Measurements from ENCODE around the gene TUBGCP4. TPM values are rescaled to one million over a fixed set of nuclear protein-coding genes. Genes with fewer than 3 reads are reported as not detected.

Gene TUBGCP4
- total RNA-seq, 1 experiment from 2014 or later, result 31.9 TPM

DNA sequence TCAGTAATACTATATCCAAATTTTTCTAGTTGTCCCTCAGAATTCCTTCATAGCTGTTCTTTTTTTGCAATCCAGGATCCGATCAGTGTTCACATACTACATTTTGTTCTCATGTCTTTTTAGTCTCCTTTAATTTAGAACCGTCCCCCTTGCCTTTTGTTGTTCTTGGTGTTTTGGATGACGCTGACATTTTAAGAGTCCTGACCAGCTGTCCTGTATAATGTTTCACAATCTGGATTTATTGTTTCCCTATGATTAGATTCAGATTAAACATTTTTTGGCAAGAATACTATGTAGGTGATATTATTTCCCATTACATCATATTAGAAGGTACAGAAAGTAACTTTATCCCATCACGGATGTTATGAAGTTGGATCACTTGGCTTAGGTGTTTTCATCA is 11.4 kb downstream of the TUBGCP4 start:
- DNase-seq (ENCODE audit: low read depth, low spot score), result no peak
- CTCF ChIA-PET, result no interaction called here

DNA sequence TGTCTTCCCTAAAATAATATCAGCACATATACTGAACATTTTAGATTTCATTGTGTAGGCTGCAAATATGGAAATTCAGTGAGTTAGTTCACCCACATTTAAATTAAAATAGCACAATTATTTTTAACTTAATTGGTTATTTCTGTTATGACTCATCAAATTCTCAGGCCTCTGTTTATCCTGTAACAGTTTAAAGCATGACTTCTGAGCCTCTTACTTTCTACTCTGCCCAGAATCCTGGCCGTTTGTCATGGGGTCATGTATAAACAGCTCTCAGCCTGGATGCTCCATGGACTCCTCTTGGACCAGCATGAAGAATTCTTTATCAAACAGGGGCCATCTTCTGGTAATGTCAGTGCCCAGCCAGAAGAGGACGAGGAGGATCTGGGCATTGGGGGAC is 12.2 kb downstream of the TUBGCP4 start:
- H3K27ac ChIP-seq (ENCODE audit: low read length), result no peak overlapping the region
- no peaks in the 10 kb centered on the region for H3K4me1 ChIP-seq (ENCODE audit: control insufficient read depth, insufficient read depth, low read length)
- ChIA-PET CTCF (no interaction called here), POLR2A (interaction anchor here (0.7 kb wide), 1 partner anchor 44 kb away, joined by 5 read pairs; no protein-coding TSS in a partner anchor)
- TF ChIP-seq, protein P1, sequence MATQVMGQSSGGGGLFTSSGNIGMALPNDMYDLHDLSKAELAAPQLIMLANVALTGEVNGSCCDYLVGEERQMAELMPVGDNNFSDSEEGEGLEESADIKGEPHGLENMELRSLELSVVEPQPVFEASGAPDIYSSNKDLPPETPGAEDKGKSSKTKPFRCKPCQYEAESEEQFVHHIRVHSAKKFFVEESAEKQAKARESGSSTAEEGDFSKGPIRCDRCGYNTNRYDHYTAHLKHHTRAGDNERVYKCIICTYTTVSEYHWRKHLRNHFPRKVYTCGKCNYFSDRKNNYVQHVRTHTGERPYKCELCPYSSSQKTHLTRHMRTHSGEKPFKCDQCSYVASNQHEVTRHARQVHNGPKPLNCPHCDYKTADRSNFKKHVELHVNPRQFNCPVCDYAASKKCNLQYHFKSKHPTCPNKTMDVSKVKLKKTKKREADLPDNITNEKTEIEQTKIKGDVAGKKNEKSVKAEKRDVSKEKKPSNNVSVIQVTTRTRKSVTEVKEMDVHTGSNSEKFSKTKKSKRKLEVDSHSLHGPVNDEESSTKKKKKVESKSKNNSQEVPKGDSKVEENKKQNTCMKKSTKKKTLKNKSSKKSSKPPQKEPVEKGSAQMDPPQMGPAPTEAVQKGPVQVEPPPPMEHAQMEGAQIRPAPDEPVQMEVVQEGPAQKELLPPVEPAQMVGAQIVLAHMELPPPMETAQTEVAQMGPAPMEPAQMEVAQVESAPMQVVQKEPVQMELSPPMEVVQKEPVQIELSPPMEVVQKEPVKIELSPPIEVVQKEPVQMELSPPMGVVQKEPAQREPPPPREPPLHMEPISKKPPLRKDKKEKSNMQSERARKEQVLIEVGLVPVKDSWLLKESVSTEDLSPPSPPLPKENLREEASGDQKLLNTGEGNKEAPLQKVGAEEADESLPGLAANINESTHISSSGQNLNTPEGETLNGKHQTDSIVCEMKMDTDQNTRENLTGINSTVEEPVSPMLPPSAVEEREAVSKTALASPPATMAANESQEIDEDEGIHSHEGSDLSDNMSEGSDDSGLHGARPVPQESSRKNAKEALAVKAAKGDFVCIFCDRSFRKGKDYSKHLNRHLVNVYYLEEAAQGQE (IDR thresholded peaks at IDR 0.05; ENCODE audit: insufficient read depth in 1 of 2, low read depth in 2 of 2, low read length in 1 of 2), result no peak
- TF ChIP-seq POLR2AphosphoS5 (IDR thresholded peaks at IDR 0.05; ENCODE audit: low read depth, low read length) (no peak), TCF7L2 (IDR thresholded peaks at IDR 0.05; ENCODE audit: low read depth, low read length) (no peak), SIN3A (IDR thresholded peaks at IDR 0.05; ENCODE audit: borderline replicate concordance, insufficient read depth, low read depth, low read length) (no peak)
- peaks cover 20% of the 10 kb centered on the region for H3K36me3 ChIP-seq (ENCODE audit: control insufficient read depth, insufficient read depth, low read length)
- intact Hi-C loops (cut with micrococcal nuclease; ENCODE audit: unreplicated experiment), result no loop called here
- in situ Hi-C loops (cut with HindIII; ENCODE audit: low pct_unique_long_range_greater_than_20kb, low sequenced_read_pairs), result no loop called here
- no TSS peak for BruUV-seq (replicated peaks)
- ATAC-seq (no peak), DNase-seq (ENCODE audit: low read depth, low spot score) (no peak)
- no peaks in the 10 kb centered on the region for H3K27me3 ChIP-seq (ENCODE audit: control insufficient read depth, insufficient read depth, low read length)
- no peaks in the 10 kb centered on the region for H3K9me3 ChIP-seq (ENCODE audit: control insufficient read depth, insufficient read depth, low read depth, low read length)
- no peak overlapping the region for H3K4me3 ChIP-seq (ENCODE audit: low read depth in 2 of 2, low read length in 2 of 2)

More for the DNA sequence above, 11.4 kb downstream of the TUBGCP4 start:
- Histone ChIP-seq H3K4me1 (ENCODE audit: control insufficient read depth, insufficient read depth, low read length) (no peaks in the 10 kb centered on the region), H3K4me3 (ENCODE audit: low read depth in 2 of 2, low read length in 2 of 2) (no peak overlapping the region), H3K9me3 (ENCODE audit: control insufficient read depth, insufficient read depth, low read depth, low read length) (no peaks in the 10 kb centered on the region), H3K27ac (ENCODE audit: low read length) (no peak overlapping the region), H3K27me3 (ENCODE audit: control insufficient read depth, insufficient read depth, low read length) (no peaks in the 10 kb centered on the region), H3K36me3 (ENCODE audit: control insufficient read depth, insufficient read depth, low read length) (peaks cover 26% of the 10 kb centered on the region)
- BruUV-seq (replicated peaks), result no TSS peak
- no peak for TF ChIP-seq POLR2AphosphoS5 (IDR thresholded peaks at IDR 0.05; ENCODE audit: low read depth, low read length)
- no peak for TF ChIP-seq TCF7L2 (IDR thresholded peaks at IDR 0.05; ENCODE audit: low read depth, low read length)
- TF ChIP-seq, protein P1 (IDR thresholded peaks at IDR 0.05; ENCODE audit: insufficient read depth in 1 of 2, low read depth in 2 of 2, low read length in 1 of 2), result no peak
- no peak for TF ChIP-seq SIN3A (IDR thresholded peaks at IDR 0.05; ENCODE audit: borderline replicate concordance, insufficient read depth, low read depth, low read length)
- TF ChIP-seq, protein P2, sequence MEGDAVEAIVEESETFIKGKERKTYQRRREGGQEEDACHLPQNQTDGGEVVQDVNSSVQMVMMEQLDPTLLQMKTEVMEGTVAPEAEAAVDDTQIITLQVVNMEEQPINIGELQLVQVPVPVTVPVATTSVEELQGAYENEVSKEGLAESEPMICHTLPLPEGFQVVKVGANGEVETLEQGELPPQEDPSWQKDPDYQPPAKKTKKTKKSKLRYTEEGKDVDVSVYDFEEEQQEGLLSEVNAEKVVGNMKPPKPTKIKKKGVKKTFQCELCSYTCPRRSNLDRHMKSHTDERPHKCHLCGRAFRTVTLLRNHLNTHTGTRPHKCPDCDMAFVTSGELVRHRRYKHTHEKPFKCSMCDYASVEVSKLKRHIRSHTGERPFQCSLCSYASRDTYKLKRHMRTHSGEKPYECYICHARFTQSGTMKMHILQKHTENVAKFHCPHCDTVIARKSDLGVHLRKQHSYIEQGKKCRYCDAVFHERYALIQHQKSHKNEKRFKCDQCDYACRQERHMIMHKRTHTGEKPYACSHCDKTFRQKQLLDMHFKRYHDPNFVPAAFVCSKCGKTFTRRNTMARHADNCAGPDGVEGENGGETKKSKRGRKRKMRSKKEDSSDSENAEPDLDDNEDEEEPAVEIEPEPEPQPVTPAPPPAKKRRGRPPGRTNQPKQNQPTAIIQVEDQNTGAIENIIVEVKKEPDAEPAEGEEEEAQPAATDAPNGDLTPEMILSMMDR (IDR thresholded peaks at IDR 0.05), result no peak
- POLR2A ChIA-PET, result no interaction called here
- ATAC-seq, result no peak
- in situ Hi-C loops (cut with HindIII; ENCODE audit: low pct_unique_long_range_greater_than_20kb, low sequenced_read_pairs), result no loop called here
- intact Hi-C loops (cut with micrococcal nuclease; ENCODE audit: unreplicated experiment), result no loop called here

Measured in Panc1 (cell line).